IPS-NIHi7 (cell line): ENCODE results near the gene PRPF40A.

ENCODE experiments used
- DNase-seq: peaks from one replicate; pipeline ENCODE4 v3.0.0; 2012; ENCODE audit warnings: mixed read lengths; ENCODE audit errors: extremely low spot score

The PRPF40A gene

DNA sequence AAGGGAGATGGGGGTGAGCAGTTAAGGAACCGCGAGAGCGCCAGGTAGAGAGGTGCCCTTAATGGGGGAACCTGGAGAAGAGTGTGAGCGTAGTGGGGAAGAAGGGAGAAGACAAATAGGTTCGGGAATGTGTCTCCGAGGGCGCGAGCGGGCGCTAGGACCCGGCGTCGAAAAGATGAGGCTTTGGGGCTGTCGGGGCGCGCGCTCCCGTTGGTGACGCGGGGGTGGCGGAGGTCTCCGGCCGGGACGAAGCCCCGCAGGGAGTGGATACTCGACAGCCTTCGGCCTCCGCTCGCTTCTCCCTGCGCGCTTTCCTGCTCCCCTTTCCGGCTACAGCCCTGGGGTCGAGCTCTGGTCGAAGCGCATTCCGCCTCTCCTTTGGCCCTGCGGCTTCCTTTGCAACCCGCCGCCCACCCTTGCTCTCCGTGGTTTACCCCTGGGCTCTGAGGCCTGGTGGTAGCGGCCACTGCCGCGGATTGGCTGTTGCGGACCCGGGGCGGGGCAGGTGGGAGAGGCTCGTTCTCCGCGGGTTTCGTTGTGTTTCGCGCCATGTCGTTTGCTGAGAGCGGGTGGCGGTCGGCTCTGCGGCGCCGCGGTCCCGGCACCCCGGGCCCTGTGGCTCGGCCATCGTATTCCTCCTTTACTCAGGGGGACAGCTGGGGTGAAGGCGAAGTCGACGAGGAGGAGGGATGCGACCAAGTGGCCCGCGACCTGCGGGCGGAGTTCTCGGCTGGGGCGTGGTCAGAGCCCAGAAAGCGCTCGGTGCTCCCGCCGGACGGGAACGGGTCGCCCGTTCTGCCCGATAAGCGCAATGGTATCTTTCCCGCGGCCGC, 1.0 kb upstream of the PRPF40A start, which contains the start of gene ARL6IP6:
Gene ARL6IP6 (plus strand): TSS at position 545 of the 833 bp plus-strand sequence. CDS start 5 bp downstream, at position 550.
- DNase-seq, result peak; percentile 88

DNA sequence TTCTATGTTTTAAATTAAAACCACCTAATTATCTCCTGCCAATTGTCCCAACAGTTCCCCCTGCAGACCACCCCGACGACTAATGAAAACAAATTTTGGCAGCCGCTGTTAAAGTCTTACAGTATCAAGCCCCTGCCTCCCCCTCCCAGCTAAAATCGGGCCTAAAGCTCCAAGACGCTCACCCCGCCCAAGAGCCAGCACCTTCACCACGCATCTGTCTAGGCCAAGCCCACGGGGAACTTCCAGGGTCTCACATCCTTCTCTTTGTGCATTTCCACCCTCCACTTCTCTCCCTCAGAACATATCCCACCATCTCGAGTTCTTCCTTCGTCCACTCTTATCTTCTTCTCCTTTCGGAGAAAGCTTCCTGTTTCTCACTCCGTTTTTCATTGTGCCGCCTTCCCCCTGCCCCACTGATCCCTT, 445 bp downstream of the PRPF40A start:
- DNase-seq, result peak; percentile 14

DNA sequence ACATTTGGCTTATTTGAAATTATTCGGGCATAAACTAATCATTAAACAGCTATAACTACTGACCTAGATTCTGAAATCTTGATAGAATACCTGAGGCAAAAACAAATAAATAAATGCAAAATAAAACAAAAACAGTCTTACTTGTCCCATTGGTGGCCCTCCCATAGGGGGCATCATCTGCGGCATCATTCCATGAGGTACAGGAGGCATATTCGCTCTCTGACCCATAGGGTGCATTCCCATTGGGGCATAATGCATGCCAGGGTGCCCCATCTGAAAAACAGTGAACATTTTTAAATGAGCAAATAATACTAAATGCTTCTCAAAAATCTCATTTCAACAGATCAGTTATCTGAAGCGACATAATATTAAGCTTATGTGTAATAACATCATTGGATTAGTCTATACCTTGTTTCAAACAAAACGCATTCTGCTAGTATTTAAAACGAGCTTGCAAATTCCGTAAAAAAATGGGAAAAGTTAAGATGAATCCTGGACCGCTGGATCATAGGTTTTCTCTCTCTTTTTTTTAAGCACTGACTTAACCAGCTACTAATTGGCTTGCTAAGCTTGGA, 1.3 kb downstream of the PRPF40A start:
- peak; percentile 31 for DNase-seq

DNA sequence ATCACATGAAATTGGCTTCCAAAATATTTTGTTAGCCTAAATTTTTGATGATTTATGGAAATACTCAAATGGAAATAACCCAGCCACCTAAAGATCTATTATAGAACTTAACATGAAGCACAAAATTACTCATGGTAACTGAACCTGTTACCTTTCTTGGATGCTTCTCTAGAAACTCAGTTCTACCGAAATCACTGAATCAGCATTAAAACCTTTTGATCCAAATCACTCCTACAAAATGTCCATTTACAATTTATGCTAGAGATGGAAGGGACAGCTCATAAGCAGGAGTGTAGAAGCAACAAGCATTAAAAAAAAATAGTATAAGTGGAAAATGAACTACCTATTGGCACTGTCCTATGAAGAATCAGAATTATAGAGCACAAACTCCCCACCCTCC, 2.1 kb downstream of the PRPF40A start:
- no peak for DNase-seq

DNA sequence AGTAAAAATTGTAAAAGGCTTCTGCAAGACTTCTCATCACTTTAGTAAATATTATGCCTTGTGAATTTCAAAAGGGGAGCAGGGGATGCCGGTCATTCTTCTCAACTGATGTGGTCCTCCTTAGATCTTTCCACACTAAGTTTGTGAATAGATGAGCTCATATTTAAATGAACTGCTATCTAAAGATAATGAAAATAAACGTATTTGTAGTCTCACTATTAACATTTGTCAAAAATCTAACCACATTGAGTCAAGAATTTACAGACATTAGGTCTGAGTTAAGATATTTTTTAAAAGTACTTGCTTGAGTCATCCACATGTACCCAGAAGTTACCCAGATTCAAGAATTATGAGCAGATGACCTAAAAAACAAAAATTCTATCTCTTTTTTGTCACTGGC, 6.5 kb downstream of the PRPF40A start:
- no peak for DNase-seq

DNA sequence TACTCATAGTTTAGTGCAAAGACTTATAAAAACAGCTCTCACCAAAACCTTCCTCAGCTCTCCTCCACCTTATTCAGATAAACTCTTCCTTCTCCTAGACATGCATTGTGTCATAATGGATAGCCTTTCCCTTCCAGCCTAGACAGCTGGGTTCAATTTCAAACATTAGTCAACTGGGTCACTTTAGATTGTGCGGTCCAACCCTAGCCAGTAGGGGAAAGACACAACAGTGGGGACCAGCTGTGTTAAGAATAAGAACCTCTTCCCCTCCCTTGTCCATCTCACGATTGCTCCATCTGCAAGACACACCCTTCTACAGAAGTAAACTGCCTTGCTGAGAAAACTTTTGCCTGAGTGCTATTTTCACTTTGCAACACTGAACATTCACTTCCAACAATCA, 8.5 kb downstream of the PRPF40A start:
- no peak for DNase-seq

DNA sequence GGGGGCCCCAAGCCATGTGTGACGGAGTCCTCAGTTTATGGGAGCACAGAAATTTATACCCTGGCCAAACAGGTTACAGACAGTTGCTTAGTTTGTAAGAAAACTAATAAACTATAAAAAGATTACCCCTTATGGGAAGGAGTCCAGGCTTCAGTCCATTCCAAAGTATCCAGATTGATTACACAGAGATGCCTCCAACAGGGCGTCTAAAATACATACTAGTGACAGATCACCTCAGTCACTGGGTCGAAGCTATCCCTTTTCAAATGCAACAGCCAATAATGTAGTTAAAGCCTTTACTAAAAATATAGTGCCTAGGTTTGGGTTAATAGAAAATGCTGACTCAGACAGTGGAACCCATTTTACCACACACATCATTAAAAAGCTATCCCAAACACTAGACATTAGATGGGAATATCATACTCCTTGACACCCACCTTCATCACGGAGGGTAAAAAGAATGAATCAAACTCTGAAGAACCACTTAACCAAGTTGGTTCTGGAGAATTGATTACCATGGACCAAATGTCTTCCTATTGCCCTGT, 10.7 kb downstream of the PRPF40A start:
- DNase-seq, result no peak

DNA sequence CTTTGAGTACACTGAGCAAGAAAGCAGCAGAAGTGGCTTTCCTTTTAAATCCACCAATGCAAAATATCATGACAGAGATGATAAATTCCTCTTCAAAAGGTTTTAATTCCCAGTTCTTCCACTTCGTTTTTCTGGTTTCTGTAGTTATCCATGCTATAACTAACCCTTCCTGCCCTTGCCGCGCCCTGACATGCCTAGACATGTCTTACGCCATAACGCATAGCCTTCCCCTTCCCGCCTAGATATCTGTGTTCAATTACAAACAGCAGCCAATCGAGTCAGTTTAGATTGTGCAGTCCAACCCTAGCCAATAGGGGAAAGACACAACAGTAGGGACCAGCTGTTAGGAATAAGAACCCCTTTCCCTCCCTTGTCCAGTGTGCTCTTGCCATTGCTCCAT, 16.1 kb downstream of the PRPF40A start:
- DNase-seq, result no peak

DNA sequence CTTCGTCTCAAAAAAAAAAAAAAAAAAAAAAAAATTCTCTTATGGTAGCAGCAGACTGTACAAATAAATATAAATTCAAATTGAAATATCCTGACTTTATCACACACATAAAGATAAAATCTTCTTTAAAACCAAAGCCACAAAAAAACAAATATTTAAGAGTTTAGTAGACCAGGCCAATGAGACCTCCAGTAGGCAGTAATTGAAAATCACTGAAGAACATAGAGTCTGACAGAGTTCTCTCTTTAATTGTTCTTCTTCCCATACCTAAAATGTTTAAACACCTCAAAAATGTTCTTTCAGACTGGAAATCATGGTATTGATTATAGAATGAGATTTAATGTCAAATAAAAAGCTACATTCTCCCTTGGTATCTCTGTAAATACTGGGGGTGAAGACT, 20.8 kb downstream of the PRPF40A start:
- no peak for DNase-seq

DNA sequence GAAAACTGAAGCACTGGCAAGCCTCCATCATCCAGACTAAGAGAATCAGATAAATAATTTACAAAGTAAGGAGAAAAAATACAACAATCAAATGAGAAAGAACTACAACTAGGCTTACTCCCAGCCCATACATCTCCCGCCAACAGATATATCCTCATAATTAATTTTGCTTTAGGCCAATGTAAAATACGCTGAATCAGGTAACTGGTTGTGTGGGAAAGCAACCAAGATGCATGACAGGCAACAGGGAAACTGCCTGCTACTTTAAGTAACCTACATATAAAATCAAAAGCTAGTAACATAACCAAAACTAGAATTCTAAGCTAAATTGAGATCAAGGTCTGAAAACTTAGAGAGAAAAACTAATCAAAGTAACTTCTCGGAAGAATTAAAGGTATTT, 21.5 kb downstream of the PRPF40A start:
- no peak for DNase-seq

DNA sequence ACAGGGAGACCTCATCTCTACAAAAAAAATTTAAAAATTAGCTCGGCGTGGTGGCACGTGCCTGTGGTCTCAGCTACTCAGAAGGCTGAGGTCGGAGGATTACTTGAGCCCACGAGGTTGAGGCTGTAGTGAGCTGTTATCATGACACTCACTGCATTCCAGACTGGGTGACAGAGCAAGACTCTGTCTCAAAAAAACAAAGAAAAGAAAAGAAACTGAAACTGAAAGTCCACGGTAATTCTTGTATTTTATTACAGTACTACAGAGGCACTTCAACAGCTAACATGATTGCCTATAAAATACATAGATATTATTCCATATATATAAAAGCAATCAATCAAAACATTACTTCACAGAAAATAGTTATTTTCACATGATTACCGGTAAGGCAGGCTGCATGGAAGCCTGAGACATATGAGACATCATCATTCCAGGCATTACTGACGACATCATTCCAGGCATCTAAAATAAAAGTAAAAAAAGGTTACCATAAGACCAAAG, 23.1 kb downstream of the PRPF40A start:
- no peak for DNase-seq

DNA sequence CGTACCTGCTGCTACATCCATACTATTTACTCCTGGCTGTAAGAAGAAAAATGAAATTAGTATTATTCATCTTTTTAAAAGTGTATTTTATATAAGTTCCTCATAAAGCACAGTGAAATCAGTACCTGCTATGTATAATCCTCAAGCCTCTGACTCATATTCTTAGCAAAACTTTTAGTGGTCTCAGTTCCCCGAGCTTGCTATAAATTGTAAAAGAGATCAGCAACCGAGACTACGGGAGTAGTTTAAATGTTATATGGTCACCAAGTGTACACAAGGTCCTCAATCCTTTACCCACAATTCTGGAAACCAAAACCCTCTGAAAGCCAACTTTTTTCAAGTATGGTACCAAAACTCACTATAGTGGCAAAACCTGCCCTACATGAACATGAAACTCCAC, 24.2 kb downstream of the PRPF40A start:
- DNase-seq, result no peak

DNA sequence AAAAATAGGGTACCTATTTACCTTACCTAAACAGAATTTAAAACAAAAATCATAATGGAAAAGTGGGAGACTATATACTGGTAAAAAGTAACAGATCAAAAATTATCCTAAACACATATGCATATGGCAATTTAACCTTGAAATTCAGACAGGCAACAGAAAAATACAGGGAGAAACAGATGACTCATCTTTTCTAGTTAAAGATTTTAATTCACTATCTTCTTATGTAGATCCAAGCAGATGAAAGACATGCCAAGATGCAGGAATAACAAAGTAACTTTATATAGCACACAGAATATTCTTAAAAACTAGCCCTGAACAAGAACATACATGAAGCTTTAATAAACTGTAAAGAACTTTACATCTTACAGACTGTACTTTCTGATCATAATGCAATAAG, 30.9 kb downstream of the PRPF40A start:
- no peak for DNase-seq

DNA sequence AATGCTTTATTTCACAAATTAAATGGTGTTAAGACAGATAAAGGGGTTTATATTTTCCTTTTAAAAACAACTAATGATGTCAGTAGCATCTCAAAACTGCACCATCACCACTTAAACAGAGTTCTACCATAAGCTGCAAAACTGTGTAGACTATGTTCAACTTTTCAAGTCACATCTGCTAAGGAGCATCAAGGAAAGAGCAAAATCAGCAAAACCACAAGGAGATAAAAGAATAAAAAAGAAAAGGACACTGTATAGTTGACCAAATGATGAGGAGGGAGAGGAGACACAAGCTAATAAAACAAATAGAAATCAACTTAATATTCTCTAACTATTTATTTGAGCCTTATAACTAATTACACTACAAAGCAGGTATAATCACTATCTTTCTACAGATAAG, 33.9 kb downstream of the PRPF40A start:
- no peak for DNase-seq

DNA sequence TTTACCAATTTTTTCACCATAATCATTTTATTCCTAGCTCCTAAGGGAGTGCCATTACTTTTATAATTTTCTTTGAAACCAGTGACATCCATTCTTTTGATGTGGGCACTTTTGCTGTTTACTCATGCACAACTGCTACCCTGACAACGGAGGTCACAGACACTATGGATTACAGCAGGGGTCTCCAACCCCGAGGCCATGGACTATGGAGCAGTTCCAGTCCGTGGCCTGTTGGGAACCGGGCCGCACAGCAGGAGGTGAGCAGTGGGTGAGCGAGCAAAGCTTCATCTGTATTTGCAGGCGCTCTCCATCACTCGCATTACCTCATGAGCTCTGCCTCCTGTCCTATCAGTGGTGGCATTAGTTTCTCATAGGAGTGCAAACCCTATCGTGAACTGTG, 34.6 kb downstream of the PRPF40A start:
- no peak for DNase-seq

DNA sequence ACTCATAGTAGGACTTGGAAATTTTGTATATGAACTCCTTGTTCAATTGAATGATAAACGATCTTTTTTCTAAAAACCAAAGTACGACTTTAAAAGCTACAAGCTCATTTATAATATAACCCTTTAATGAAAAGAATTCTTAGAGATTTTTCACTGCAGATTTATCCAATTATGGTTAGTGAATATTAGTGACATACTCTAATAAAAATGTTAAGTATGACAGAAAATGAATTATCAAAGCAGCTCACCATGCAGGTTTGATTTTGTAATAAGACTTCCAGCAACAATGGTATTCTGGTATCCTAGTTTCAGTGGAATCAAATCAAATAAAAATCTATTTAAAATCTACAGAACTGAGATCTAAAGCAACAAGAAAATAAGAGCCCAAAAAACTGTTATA, 38.5 kb downstream of the PRPF40A start:
- no peak for DNase-seq

DNA sequence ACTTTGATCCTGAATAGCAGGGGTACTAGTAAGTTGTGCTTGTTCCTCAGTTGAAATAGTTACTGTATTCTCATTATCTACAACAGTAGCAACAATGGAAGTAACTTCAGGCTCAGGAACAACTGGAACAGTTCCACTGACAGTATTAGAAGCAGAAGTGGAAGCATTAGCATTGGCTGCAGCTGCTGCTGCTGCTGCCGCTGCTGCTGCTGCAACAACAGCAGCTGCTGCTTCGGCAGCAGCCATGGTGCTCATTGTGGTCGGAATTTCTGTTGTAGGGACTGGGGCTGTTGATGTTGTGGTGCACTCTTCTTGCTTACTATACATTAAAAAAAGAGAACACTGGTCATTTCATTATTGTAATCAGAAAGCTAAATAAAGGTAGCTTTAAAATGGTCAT, 40.8 kb downstream of the PRPF40A start:
- DNase-seq, result no peak

DNA sequence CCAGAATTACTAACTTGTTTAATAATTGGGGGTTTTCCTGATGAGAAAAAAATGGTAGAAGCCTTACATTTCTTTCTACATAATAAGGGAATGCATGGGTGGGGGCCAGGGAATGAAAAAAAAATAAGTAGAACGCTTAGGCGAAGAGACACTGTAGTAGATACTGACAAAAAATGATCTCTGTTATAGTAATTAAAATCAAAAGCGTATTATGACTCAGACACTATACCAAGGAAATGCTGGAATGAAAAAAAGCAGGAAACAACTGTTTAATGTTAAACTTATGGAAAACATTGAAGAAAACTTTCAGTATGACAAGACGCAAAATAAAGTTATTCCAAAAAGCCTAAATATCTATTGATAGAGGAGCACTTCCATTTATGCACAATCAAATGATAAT, 42.9 kb downstream of the PRPF40A start:
- DNase-seq, result no peak

DNA sequence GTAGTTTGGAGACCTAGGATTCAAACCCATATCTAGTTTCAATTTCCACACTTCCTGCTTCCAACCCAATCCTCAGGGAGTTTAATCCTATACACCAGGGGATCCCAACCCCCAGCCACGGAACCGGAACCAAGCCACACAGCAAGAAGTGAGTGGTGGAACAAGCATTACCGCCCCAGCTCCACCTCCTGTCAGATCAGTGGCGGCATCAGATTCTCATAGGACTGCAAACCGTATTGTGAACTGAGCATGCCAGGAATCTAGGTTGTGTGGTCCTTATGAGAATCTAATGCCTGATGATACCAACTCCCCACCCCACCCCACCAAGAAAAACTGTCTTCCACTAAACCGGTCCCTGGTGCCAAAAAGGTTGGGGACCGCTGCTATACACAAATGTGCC, 52.5 kb downstream of the PRPF40A start:
- DNase-seq, result no peak

DNA sequence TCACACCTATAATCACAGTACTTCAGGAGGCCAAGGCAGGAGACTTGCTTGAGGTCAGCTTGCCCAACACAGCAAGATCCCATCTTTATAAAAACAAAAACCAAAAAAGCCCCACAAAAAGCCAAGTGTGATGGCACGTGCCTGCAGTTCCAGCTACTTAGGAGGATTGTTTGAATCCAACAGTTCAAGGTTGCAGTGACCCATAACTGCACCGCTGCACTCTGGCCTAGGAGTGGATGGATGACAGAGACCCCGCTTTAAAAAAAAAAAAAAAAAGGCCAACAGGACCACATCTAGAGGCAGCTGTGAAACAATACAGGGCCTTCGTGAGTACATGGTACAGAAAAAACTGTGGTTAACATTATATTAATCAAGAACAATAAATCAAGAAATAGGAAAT, 56.2 kb downstream of the PRPF40A start:
- DNase-seq, result no peak

DNA sequence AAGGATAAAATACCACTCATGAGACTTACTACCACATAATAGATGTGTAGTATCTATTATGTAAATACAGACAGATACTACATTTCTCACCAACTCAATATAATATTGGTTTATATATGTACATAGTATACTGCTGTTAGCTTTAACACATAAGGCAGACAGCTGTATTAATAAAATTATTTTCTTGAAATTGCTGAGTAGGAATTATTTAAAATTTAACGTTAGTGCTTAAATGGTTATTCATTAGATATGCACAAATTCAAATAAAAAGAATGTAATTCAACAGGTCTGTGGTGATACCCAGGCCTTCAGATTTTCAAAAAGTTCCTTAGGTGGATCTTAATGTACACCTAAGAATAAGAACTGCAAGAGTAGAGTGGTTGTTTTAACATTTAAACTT, 59.0 kb downstream of the PRPF40A start:
- DNase-seq, result no peak

DNA sequence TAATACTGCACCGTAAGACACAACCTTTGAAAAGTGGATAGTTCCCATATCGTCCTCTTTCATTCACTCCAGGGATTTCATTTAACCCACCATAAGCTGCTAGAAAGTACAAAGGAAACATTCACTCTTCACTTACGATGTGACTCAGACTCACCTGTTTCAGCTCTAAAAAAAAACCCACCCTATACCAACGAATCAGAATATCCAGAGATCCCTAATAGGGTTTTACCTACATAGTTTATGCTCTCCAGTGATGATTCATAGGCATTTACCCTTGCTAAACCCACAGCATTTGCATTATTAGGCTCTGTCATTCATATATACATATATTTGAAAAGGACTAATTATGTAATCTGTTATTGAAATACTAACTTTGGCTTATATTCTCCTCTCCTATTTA, 60.2 kb downstream of the PRPF40A start:
- DNase-seq, result no peak

DNA sequence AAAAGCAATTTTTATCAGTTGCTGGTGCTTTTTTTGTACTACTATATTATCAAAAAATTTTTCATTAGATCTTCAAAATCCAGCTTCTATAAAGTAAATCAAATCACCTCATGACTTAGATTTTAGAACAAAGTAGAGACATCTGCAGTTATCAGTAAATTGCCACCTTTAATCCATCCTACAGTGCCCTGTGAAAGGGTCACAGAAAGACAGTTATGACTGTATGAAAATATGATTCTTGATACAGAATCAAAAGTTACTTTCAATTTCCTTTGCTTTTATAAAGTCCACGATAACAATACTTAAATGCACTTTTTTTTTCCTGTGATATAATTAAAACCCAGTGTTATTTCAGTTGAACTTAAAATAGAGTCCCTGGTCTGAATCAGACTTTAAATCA, 61.4 kb downstream of the PRPF40A start:
- no peak for DNase-seq
